ENCODE measurements around the gene FILIP1.

DNA sequence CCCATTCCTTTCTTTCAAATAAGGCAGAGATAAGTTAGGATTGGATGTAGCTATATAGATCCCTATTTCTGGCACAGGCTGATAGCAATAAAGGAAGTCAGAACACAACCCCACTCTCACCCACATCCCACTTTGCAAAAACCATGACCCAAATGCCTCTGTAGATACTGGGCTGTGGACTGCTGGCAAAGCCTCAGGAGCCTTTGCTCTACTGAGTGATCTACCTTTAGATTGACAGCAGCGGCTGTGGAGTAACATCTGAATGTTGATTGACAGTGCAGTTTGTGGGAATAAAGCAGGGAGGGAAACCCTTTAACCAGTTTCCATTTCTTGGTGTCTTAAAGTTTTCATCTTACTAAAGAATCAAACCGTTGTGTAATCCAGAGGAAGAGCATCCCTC is 202.3 kb downstream of the FILIP1 start:
- no peak for TF ChIP-seq POLR2AphosphoS5 (IDR thresholded peaks at IDR 0.05)
- TF ChIP-seq, protein P1, sequence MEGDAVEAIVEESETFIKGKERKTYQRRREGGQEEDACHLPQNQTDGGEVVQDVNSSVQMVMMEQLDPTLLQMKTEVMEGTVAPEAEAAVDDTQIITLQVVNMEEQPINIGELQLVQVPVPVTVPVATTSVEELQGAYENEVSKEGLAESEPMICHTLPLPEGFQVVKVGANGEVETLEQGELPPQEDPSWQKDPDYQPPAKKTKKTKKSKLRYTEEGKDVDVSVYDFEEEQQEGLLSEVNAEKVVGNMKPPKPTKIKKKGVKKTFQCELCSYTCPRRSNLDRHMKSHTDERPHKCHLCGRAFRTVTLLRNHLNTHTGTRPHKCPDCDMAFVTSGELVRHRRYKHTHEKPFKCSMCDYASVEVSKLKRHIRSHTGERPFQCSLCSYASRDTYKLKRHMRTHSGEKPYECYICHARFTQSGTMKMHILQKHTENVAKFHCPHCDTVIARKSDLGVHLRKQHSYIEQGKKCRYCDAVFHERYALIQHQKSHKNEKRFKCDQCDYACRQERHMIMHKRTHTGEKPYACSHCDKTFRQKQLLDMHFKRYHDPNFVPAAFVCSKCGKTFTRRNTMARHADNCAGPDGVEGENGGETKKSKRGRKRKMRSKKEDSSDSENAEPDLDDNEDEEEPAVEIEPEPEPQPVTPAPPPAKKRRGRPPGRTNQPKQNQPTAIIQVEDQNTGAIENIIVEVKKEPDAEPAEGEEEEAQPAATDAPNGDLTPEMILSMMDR (IDR thresholded peaks at IDR 0.05): no peak
- TF ChIP-seq POLR2A (IDR thresholded peaks at IDR 0.05): no peak
- no peak for TF ChIP-seq EP300 (IDR thresholded peaks at IDR 0.05)

Data from stomach (tissue), 4 donors.